Measurements from ENCODE around the gene NTNG1.

DNA sequence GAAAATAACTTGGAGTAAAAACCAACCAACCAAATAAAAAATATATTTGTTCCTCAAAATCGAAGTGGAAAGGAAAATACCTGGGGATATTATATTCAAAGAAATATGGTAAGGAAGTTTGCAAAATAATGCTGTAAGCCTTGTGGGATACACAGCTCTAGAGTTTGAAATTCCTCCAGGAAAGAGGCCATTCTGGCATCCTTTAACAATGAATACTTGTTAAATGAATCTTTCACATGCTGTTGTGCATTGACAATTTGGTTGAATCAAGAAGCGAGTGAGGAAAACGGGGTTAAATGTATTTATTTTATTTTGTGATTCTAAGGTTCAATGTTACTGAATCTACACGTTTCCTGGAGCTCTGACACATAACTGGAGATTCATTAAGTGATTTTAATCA, 30.5 kb upstream of the NTNG1 start:
- TF ChIP-seq PKNOX1 (IDR thresholded peaks at IDR 0.05) (no peak), ELF4 (IDR thresholded peaks at IDR 0.05) (no peak), HDGF (IDR thresholded peaks at IDR 0.05; ENCODE audit: borderline replicate concordance) (no peak), TARDBP (IDR thresholded peaks at IDR 0.05) (no peak), FOXK2 (IDR thresholded peaks at IDR 0.05) (no peak), SP1 (IDR thresholded peaks at IDR 0.05) (no peak), ZNF384 (IDR thresholded peaks at IDR 0.05) (no peak), FOXA1 (IDR thresholded peaks at IDR 0.05) (no peak), BHLHE40 (IDR thresholded peaks at IDR 0.05; ENCODE audit: borderline replicate concordance) (no peak), NFRKB (IDR thresholded peaks at IDR 0.05) (no peak), SUZ12 (IDR thresholded peaks at IDR 0.05) (no peak), FOXM1 (IDR thresholded peaks at IDR 0.05; ENCODE audit: borderline replicate concordance) (no peak), CTBP1 (IDR thresholded peaks at IDR 0.05; ENCODE audit: borderline replicate concordance) (no peak)

Data from HEK293T (cell line).